GM18508 (cell line): Measurements from ENCODE around the gene TDRD5.

Experiments used
- ATAC-seq: cut with Tn5 transposase; IDR thresholded peaks from one replicate; pipeline ENCODE4 v1.9.1; 2021; ENCODE audit warnings: moderate number of reproducible peaks; ENCODE audit not compliant: insufficient read depth, unreplicated experiment

The TDRD5 gene

DNA sequence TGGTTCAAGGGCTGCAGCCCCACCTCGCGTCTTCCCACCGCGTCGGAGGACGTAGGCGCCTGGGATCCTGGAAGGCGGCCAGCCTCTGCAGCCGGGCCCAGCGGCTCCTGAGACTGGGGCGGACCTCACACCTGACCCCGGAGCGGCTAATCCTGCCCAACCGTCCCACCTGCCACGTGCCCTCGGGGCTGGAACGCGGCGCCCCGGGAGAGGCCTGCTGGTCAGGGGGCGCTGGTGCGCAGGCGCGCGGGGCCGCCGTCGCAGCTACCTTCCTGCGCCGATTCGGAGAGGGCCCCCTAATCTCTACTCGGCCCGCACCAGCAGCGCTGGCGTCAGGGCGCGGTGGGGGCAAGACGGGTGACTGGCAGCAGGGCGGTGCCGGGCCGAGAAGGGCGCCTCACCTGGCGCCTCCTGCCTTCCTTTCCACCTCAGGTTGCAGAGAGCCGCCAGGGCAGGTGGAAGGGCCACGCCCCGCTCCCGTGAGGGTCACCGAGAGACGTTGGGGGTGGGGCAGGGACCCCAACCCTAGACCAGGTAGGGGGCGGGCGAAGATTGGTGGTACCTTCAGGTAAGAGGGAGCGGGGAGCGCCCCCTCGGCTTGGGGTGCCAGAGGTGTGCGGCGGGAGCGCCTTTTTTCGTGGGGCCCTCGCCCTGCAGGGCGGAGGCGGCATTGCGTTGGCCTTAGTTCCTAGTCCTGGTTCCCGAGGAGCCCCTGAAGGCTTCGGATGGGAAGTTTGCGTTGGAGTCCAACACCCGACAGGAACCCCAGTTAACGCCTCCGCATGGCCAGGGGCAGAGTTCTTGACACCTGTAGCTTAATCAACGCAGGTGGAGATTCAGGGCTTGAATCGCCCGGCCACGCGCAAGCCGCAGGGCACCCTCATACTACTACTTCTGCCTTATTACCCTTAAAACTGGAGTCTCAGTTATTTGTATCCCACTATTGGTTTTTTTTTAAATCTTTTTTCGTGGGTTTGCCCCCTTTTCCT, at the start of gene TDRD5:
TDRD5 (plus strand) TSS at position 241 of the 989 bp plus-strand sequence. CDS start 784 bp downstream, outside the sequence.
- no peak for ATAC-seq

- no peak for ATAC-seq
These were observed 46.3 kb upstream of the TDRD5 start for GRCh38 chr1:179545321-179545720.

DNA sequence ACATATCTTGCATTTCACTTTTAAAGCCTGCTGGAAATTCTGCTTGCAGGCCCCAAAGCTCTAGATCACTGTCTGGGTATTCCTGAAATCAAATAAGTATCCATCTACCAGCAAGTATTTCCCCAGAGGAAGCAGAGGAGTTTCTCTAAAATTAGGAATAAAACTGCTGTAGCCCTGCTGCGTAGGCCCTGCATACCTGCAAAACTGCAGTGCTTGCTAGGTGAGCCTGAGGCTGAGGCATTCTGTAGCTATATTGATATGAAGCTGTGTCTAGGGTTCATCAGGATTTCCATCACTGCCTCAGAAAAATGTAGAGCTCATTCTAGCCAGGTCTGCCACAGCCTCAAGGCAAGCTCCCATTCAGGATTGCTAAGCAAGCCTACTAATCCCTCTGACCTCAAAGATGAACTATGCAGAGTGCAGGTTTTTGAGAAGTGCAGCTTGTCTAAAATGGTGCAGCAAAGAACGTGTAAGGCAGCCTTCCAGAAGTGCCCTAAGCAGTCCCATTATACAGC, 44.6 kb upstream of the TDRD5 start:
- no peak for ATAC-seq

GRCh38 chr1:179548666-179549367, 42.8 kb upstream of the TDRD5 start:
- ATAC-seq = no peak

- no peak for ATAC-seq
These were observed 42.3 kb upstream of the TDRD5 start for GRCh38 chr1:179549368-179549700.

- no peak for ATAC-seq
These were observed 40.6 kb upstream of the TDRD5 start for GRCh38 chr1:179550746-179551682.

DNA sequence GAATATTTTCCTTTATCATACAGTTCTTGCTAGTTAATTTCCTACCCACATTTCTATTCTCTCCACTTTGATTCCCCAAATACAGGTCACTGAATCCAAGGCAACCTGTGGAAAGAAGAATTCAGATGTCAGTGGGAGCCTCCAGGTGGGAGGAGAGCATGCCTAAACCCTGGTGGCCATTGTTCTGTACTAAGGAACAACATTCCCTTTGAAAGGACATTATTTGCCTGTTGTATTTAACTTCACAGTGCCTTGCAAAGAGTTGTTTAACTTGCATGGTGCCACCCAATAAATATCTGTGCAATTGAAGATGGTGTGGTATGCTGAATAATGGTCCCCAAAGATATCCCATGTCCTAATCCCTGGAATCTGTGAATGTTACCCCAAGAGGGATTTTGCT, 37.2 kb upstream of the TDRD5 start:
- no peak for ATAC-seq

- ATAC-seq = no peak
These were observed 33.6 kb upstream of the TDRD5 start for GRCh38 chr1:179558078-179558477.

DNA sequence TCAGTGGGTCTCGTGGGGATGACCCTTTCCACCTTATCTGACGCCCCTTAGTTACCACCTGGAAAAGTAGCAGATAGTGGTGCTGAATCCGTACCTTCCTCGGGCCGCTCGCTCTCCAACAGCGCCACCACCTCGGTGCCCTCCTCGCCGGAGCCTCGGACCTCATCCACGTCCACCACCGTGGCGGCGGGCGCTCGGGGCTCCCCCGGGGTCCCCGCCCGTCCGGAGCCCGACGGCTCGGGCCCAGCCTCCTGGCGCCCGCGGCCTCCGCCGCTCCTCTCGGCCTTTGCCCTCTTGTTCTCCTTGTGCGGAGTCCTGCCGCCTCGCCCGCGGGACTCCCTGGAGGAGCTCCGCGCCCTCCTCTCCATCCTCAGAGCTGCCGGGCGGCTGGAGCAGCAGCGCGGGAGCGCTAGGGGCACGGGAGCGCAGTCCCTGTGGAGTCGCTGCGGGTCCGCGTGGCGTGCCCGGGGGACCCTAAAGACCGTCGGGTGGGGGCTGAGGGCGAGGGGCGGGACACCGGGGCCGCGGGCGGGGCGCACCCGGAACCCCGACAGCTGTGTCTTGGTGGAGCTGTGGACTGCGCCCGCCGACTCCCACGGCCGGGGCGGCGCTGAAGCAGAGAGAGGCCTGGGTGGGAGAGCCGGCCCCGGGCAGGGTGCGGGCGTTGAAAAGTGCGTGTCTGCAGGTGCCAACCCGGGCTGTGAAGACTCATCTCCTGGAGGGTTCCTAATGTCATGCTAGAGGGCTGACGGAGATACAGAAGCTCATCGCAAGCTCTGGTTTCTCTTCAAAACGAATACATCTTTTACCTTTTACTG, 15.9 kb upstream of the TDRD5 start, which contains the start of gene NPHS2:
NPHS2 (minus strand) TSS at position 452 of the 818 bp plus-strand sequence; CDS start at position 368, 84 bp downstream.
- ATAC-seq = no peak

DNA sequence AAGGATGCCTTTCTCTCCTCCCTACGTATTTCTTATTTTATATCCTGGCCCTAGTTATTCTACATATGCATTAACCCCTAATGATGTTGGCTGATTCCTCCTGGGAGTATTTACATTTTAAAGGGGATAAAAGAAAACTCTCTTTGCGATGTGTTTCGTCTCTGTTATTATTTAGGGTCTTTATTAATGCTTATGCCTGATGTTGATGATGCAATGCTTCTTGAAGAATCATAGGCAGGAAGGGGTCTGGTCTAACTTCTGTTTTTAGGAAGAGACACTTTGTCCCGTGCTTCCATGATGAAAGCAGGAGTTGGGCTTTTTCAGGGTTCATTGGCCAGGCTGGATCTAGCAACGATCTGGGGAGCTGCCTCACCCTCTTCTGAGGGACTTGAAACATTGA, 15.1 kb upstream of the TDRD5 start:
- ATAC-seq = no peak

GRCh38 chr1:179583771-179584320, 7.8 kb upstream of the TDRD5 start:
- ATAC-seq = no peak

DNA sequence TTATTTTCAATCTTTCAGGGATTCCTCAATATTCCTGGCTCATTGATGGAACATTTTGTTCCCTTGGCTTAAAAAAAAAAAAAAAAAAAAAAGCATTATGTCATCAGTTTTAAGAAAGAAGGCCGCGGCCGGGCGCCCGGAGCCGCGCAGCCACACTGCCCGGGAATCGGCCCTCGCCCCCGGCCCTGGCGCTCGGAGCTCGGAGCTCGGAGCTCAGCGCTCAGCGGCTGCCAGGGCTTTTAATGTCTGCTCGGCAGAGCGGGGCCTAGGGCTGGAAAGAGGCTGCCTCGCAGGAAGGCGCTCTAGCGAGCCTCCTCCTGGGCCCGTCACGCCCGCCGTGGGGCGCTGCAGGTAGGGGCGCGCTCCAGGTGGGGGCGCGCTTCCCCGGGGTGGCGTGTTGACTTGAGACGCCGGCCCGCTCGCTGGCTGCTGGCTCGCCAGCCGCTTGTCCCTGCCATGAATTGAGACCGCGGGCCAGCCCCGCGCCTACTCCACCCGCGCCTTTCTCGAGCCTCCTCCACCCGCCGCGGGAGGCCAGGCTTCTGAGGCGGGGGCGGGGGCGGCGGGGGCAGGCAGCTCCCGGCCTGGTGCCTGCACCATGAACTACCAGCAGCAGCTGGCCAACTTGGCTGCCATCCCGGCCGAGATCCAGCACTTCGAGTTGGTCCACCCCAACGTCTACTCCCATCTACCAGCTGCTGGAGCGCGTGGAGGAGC, 5.4 kb upstream of the TDRD5 start:
- no peak for ATAC-seq

DNA sequence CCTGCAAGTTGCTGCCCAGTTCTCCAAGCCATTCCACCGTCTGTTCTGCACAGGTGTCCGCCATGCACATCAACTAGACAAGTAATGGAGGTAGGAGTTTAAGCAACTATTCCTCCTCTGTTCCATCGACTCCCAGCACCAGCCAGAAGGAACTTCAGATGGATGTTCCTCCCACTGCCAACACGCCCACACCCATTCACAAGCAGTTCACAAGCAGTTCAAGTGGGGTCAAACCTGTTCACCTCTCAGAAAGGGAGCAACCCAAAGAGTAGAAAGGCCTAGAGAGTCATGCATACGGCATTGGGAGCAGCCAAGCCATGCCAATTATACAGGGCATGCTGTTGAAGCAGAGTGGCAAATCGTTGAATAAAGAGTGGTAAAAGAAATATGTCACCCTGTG, 4.3 kb upstream of the TDRD5 start:
- no peak for ATAC-seq

- ATAC-seq = no peak
These were observed 3.1 kb upstream of the TDRD5 start for GRCh38 chr1:179588425-179589024.

DNA sequence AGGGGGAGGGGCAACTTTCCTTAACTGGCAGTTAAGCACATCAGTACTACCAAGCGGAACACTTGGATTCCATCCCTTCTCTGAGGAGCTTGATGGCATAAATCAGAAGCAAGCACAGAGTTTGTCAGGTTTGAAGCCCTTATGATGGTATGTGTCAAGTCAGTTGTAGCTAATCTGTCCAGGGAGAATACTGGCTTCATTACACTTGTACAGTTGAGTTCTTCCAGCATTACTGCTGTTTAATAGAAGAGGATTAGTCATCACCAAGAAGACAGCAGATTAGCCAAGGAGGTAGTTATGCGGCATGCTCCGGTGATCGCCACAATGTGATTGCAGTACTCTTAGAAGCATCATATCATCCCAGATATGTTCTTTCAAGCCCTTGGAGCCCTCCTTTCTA, 2.1 kb upstream of the TDRD5 start:
- ATAC-seq = no peak

DNA sequence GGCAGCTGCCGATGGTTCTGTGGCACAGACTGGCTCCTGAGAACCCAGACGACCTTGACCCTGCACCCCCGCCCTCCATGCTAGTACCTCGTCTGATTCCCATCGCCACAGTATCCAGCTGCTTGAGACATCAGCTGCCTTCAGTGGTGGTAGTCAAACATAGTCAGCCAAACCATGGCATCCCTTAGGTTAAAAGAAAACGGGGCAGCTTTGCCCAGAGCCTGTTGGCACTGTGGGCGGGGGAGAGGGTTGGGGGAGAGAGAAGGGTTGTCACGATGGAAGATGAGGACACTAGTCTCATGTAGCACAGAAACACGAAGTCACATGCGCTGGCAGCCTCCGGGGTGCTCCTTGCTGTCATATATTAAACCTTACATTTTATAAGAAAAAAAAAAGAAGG, 961 bp upstream of the TDRD5 start:
- no peak for ATAC-seq

- ATAC-seq = no peak
These were observed 410 bp upstream of the TDRD5 start for GRCh38 chr1:179591253-179591591.

GRCh38 chr1:179598631-179599030, 7.0 kb downstream of the TDRD5 start:
- ATAC-seq = no peak
